GM19239 (cell line): ENCODE results near the gene DLG2.

Experiments used
- DNase-seq: peaks from one replicate; pipeline ENCODE4 v3.0.0; 2011; ENCODE audit warnings: low spot score; ENCODE audit not compliant: insufficient read length
- FAIRE-seq: peaks from 2 replicates; lab custom pipeline; 2011; peaks lifted over from hg19 to GRCh38; lab: Jason Lieb, UNC

The DLG2 gene

DNA sequence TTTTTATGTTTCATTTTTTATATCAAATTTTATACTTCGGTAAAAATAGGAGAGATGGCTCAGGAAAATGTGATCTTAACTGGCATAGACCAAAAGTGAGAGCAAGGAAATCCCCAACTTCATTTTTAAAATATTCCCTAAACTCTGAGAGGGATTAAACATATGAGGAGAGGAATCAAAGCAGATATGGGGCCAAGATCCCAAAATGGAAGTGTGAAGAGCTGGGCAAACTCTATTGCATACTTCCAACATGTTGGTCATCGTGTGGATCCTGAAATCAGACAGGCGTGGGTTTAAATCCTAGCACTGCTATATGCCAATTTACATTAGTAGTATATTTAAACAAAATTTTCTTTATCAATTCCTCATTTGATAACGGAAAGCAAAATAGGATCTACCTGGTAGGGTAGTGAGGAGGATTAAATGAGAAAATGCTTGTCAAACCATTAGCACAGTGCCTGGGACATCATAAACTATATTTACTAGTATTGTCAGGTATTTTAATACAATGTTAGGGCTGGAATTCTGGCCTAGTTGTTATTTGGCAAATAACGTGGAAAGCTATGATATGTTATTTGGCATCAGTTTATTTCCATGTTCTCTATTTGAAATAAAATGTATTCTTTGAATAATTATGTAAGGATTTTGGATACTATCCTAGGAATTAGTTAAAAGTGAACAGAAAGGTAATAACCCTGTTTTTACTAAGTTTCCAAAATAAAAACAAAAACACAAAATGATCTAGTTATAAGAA is 1948.1 kb downstream of the DLG2 start:
- FAIRE-seq, result no peak
- DNase-seq, result no peak

- FAIRE-seq (no peak), DNase-seq (no peak)
Measured at GRCh38 chr11:83677730-83678129, 1949.4 kb downstream of the DLG2 start.

GRCh38 chr11:83676056-83676601 is 1951.0 kb downstream of the DLG2 start:
- FAIRE-seq, result no peak
- no peak for DNase-seq

GRCh38 chr11:83674102-83674896 is 1952.8 kb downstream of the DLG2 start:
- FAIRE-seq, result no peak
- no peak for DNase-seq

GRCh38 chr11:83671289-83671688 is 1955.9 kb downstream of the DLG2 start:
- no peak for FAIRE-seq
- DNase-seq, result no peak

- no peak for FAIRE-seq
- no peak for DNase-seq
Measured at GRCh38 chr11:83666149-83666548, 1961.0 kb downstream of the DLG2 start.

DNA sequence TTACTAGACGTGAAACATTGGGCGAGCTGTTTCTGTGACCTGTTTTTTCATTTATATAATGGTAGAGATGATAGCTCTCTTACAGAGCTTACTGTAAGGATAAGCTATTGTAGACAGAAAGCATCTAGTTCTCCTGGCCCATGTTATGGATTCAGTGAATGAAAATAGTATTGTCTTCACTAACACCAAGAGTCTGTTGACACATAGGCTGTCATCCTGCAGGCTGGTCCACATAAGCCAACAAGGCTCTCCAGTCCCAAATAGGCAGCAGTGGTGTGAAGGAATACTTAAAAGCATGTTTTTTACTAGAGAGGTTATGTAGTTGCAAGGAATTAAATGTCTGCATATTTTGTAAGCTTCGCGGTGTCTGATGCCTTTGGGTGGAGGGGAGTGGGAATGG is 1963.2 kb downstream of the DLG2 start:
- DNase-seq (no peak), FAIRE-seq (no peak)

DNA sequence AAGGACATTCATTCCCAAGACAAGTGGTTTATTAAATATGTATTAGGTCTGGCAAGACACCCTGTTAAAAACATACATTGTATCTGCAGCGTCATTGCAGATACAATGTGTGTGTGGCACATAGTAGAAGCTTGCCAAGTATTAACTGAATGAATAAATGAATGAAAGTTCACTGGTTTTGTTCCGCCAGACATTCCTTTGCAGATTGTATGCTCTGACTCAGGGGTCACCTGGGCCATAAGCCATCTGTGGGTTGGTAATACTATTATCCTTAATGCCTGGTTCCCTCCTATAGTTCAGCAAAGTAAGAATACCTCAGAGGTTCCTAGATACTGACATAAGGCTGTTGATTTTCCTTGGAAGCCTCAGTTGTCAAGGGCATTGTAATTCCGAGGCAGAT is 1963.7 kb downstream of the DLG2 start:
- DNase-seq (no peak), FAIRE-seq (no peak)

- DNase-seq, result no peak
- FAIRE-seq, result no peak
Measured at GRCh38 chr11:83662494-83662893, 1964.7 kb downstream of the DLG2 start.

DNA sequence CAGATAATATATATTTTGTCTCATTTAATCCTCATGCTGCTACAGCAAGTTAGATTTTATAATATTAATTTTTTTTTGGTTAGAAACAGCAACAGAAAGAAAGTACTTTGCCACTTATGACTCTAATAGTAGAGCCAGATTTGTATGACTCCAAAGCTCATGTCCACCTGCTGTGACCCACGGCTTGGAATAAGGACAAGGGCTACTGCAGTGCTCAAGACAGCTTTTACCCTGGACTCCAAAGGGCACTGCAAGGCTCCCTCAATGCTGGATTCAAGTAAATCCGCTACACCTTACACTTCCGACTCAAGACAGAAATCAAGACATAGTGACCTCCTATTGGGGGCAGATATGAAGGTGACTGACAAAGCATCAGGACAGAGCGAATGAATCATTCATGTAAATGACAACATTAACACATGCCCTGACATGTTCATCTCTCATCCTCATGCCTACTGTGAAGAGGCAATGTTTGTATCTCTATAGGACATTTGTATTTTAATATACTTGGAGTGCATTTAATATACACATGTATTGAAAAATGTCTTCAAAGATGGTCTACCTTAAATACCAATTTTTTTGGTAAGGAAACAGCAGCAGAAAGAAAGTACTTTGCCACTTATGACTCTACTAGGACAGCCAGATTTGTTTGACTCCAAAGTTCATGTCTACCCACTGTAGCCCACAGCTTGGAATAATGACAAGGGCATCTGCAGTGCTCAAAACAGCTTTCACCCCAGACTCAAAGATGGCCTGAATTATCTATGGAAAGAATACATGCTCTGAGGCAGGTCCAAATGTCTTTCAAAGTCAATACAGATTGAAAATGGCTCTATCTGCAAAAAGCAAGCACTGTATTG is 1965.4 kb downstream of the DLG2 start:
- DNase-seq (no peak), FAIRE-seq (no peak)

GRCh38 chr11:83659466-83659865 is 1967.7 kb downstream of the DLG2 start:
- FAIRE-seq, result no peak
- no peak for DNase-seq

GRCh38 chr11:83656796-83657330 is 1970.3 kb downstream of the DLG2 start:
- no peak for FAIRE-seq
- no peak for DNase-seq

DNA sequence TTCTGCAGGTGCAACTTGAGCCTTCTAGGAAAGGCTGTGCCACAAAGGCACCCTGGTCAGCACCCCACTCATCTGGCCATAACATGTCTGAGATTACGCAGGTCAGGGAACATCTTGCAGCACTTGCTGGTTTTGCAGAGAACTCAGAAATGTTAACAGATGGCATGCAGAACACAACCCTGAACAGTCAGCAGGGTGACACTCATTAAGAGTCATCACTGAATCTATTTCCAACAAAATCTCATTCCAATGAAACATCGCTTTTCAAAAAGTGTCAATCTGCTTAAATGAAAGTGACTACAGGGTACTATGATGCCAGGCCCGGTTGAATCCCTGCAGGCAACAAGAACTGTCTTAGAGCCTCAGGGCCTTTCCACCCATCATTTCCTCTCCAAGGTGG is 1971.2 kb downstream of the DLG2 start:
- no peak for FAIRE-seq
- DNase-seq, result no peak

- DNase-seq, result no peak
- FAIRE-seq, result no peak
Measured at GRCh38 chr11:83649528-83649855, 1977.7 kb downstream of the DLG2 start.

GRCh38 chr11:83648610-83649527 is 1978.3 kb downstream of the DLG2 start:
- FAIRE-seq (no peak), DNase-seq (no peak)

- DNase-seq (no peak), FAIRE-seq (no peak)
Measured at GRCh38 chr11:83645561-83645960, 1981.6 kb downstream of the DLG2 start.

- DNase-seq, result no peak
- FAIRE-seq, result no peak
Measured at GRCh38 chr11:83643115-83643514, 1984.0 kb downstream of the DLG2 start.

DNA sequence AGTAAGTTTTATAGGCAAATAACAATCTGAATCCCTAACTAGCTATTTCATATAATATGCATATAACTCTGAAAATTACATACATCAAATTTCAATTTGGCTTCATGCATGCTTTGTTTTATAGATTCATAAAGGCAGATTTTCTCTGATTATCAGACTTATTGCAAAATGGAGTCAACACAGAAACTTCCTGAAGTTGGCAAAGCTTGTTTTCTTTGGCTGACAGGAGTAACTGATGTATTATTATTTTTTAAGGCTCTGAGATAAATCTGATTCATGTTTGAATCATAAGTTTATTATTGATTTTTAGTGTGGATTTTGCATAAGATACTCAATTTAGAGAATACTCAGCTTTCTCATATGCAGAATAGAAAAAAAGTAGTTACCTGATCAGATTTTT is 1984.6 kb downstream of the DLG2 start:
- FAIRE-seq, result no peak
- no peak for DNase-seq

DNA sequence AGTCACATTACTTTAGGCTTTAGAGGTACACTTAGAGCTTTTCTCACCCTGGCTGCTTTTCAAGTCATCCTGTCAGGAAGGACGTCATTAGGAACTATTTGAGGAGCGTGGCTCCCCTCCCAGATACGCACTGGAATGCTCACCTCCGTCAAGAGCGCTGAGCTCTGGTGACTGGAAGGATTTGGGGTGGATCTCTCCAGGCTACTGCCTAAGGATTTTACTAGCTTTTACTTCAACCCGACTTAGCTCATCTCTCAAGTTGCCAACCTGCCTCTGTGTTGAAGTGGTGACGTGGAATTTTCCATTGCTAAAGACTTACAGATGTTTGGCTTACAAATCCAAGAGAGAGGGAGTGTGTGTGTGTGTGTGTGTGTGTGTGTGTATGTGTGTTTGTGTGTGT is 1985.6 kb downstream of the DLG2 start:
- no peak for DNase-seq
- FAIRE-seq, result no peak
